Breast epithelium (tissue), 4 donors: Measurements from ENCODE around the gene SWAP70. TPM values are rescaled to one million over a fixed set of nuclear protein-coding genes. Genes with fewer than 3 reads are reported as not detected.
A peak's percentile ranks its signal among the peaks of the same experiment; 100 is the strongest.

ENCODE experiments used
- DNase-seq, 2 donors: peaks; one replicate each; pipeline ENCODE4 v3.0.0-alpha.2; 2019; ENCODE audit warnings: low spot score in 2 of 2
- H3K27ac ChIP-seq, 2 donors: fragments of 200-600 bp; sonication (generic) in 1 of 2; one replicate each; pipeline ENCODE4 v1.5.1; 2016 to 2019; ENCODE audit warnings: mild to moderate bottlenecking in 1 of 2
- H3K27me3 ChIP-seq, 2 donors: fragments of 200-600 bp; sonication (generic) in 1 of 2; one replicate each; pipeline versions ENCODE4 v1.5.1 to v1.6.0; 2017 to 2019; ENCODE audit warnings: control low read depth in 1 of 2, mild to moderate bottlenecking in 1 of 2
- H3K36me3 ChIP-seq: fragments of 200-600 bp; one replicate; pipeline ENCODE4 v1.5.1; 2019
- H3K4me1 ChIP-seq, 2 donors: fragments of 200-600 bp; sonication (generic); one replicate each; pipeline ENCODE4 v1.5.1; 2016 to 2019; ENCODE audit warnings: control low read depth in 1 of 2
- H3K4me3 ChIP-seq, 3 donors: fragments of 200-600 bp; sonication (generic); 1 replicate in 2 of 3; 2 replicates in 1 of 3; pipeline ENCODE4 v1.5.1; 2016 to 2019; ENCODE audit warnings: mild to moderate bottlenecking in 3 of 3, moderate library complexity in 2 of 3
- H3K9me3 ChIP-seq, 2 donors: fragments of 200-600 bp; sonication (generic) in 1 of 2; one replicate each; pipeline ENCODE4 v1.5.1; 2016 to 2019; ENCODE audit warnings: control low read depth in 1 of 2
- POLR2A ChIP-seq: fragments of 450-650 bp; IDR thresholded peaks from one replicate; pipeline ENCODE4 v1.6.1; 2016; ENCODE audit warnings: antibody characterized with exemption, mild to moderate bottlenecking, moderate library complexity
- POLR2AphosphoS5 ChIP-seq, 3 donors: sonication (generic); formaldehyde crosslinking; IDR thresholded peaks; one replicate each; pipeline ENCODE4 v1.6.1; 2017; ENCODE audit warnings: antibody characterized with exemption in 3 of 3
- intact Hi-C: fragments of 100-400 bp; cut with DNase I; formaldehyde crosslinking; loops from one replicate; pipeline ENCODE4 v1.15.1; 2023; ENCODE audit warnings: low total_unique reads
- total RNA-seq, 3 donors: library from RNA; depleted of rRNA; stranded (reverse); fragments of >200 nt; gene quantifications; one replicate each; pipeline ENCODE4 v1.1.0, GENCODE V29; 2016
- TF ChIP-seq, protein P1 (sequence below), 3 donors: fragments of 450-650 bp; IDR thresholded peaks; one replicate each; pipeline ENCODE4 v1.5.1; 2016 to 2017; ENCODE audit warnings: antibody characterized with exemption in 3 of 3, mild to moderate bottlenecking in 3 of 3, moderate library complexity in 3 of 3

Gene SWAP70
- total RNA-seq, 3 donors from 2014 or later = 36.8 to 64.5 (median 60.6) TPM

GRCh38 chr11:9672288-9672916 is 8.5 kb downstream of the SWAP70 start:
- intact Hi-C loops = no loop called here
- Histone ChIP-seq H3K4me3 (no peak overlapping the region), H3K27ac (no peak overlapping the region), H3K27me3 (no peaks in the 10 kb centered on the region), H3K9me3 (no peaks in the 10 kb centered on the region), H3K36me3 (no peaks in the 10 kb centered on the region), H3K4me1 (peaks cover 0 to 5% of the 10 kb centered on the region in 2 donors)
- no peak for DNase-seq
- TF ChIP-seq POLR2AphosphoS5 (IDR thresholded peaks at IDR 0.05) = no peak
- TF ChIP-seq, protein P1, sequence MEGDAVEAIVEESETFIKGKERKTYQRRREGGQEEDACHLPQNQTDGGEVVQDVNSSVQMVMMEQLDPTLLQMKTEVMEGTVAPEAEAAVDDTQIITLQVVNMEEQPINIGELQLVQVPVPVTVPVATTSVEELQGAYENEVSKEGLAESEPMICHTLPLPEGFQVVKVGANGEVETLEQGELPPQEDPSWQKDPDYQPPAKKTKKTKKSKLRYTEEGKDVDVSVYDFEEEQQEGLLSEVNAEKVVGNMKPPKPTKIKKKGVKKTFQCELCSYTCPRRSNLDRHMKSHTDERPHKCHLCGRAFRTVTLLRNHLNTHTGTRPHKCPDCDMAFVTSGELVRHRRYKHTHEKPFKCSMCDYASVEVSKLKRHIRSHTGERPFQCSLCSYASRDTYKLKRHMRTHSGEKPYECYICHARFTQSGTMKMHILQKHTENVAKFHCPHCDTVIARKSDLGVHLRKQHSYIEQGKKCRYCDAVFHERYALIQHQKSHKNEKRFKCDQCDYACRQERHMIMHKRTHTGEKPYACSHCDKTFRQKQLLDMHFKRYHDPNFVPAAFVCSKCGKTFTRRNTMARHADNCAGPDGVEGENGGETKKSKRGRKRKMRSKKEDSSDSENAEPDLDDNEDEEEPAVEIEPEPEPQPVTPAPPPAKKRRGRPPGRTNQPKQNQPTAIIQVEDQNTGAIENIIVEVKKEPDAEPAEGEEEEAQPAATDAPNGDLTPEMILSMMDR (IDR thresholded peaks at IDR 0.05) = no peak
- no peak for TF ChIP-seq POLR2A

DNA sequence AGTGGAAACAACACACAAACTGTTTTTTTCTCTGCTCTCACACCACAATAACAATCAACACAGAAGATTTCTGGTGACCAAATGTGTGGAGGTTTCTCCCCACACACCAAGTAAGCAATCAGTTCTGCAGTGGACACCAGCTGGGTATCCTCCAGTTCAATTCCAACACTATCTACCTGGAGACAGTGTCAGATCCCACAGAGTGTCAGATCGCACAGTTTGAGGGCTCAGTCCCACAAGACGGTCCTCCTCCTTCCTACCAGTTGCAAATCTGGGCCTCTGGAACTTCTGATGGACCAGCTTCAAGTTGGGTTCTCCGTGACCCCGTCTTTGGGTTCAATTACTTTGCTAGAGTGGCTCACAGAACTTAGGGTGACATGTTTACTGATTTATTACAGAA is 9.0 kb downstream of the SWAP70 start:
- no peak overlapping the region for H3K4me3 ChIP-seq
- peaks cover 0 to 7% of the 10 kb centered on the region in 2 donors for H3K4me1 ChIP-seq
- peak overlapping the region in 1 of 2 donors; percentile 17 for H3K27ac ChIP-seq
- H3K27me3 ChIP-seq = no peaks in the 10 kb centered on the region
- TF ChIP-seq POLR2AphosphoS5 (IDR thresholded peaks at IDR 0.05) (no peak), POLR2A (no peak)
- TF ChIP-seq, protein P1 (IDR thresholded peaks at IDR 0.05) = no peak
- no peak for DNase-seq
- H3K36me3 ChIP-seq = no peaks in the 10 kb centered on the region
- no peaks in the 10 kb centered on the region for H3K9me3 ChIP-seq
- intact Hi-C loops = no loop called here

GRCh38 chr11:9675691-9676090 is 11.8 kb downstream of the SWAP70 start:
- H3K9me3 ChIP-seq = no peaks in the 10 kb centered on the region
- peaks cover 0 to 7% of the 10 kb centered on the region in 2 donors for H3K4me1 ChIP-seq
- no peak overlapping the region for H3K4me3 ChIP-seq
- no peaks in the 10 kb centered on the region for H3K36me3 ChIP-seq
- DNase-seq = no peak
- peak overlapping the region in 1 of 2 donors; percentile 23 for H3K27ac ChIP-seq
- TF ChIP-seq, protein P1 (IDR thresholded peaks at IDR 0.05) = no peak
- TF ChIP-seq POLR2AphosphoS5 (IDR thresholded peaks at IDR 0.05) (no peak), POLR2A (no peak)
- intact Hi-C loops = no loop called here
- H3K27me3 ChIP-seq = no peaks in the 10 kb centered on the region

DNA sequence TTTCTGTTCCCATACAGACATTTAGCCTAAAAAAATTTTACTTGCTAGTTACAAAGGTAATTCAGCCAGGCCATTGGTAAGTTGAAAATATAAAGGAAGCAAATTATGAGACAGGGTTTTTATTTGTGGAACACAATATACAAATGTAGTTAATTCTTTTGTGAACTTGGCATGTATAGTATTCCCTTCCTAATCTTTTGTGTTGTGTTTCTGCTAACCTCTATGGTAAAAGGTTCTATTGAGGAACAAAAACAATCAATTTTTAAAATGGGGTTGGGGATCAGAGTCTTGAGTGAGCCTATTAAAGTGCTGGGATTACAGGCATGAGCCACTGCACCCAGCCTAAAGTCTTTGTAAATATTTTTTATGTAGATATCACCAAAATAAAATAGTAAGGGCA is 14.1 kb downstream of the SWAP70 start:
- DNase-seq = no peak
- H3K4me1 ChIP-seq = peaks cover 0 to 7% of the 10 kb centered on the region in 2 donors
- TF ChIP-seq, protein P1 (IDR thresholded peaks at IDR 0.05) = no peak
- TF ChIP-seq POLR2AphosphoS5 (IDR thresholded peaks at IDR 0.05) (no peak), POLR2A (no peak)
- no peak overlapping the region for H3K4me3 ChIP-seq
- no peaks in the 10 kb centered on the region for H3K27me3 ChIP-seq
- no peak overlapping the region for H3K27ac ChIP-seq
- no peaks in the 10 kb centered on the region for H3K9me3 ChIP-seq
- H3K36me3 ChIP-seq = no peaks in the 10 kb centered on the region
- intact Hi-C loops = no loop called here

GRCh38 chr11:9678576-9678975 is 14.7 kb downstream of the SWAP70 start:
- Histone ChIP-seq H3K36me3 (no peaks in the 10 kb centered on the region), H3K4me1 (peaks cover 0 to 7% of the 10 kb centered on the region in 2 donors), H3K27ac (no peak overlapping the region), H3K27me3 (no peaks in the 10 kb centered on the region), H3K4me3 (no peak overlapping the region), H3K9me3 (no peaks in the 10 kb centered on the region)
- TF ChIP-seq POLR2AphosphoS5 (IDR thresholded peaks at IDR 0.05) = no peak
- TF ChIP-seq, protein P1 (IDR thresholded peaks at IDR 0.05) = no peak
- TF ChIP-seq POLR2A = no peak
- intact Hi-C loops = no loop called here
- no peak for DNase-seq
